GM23338 (cell line): Measurements from ENCODE around the gene LSP1. TPM values are rescaled to one million over a fixed set of nuclear protein-coding genes. Genes with fewer than 3 reads are reported as not detected.

Source experiments
- ATAC-seq: fragments of 200-7000 bp; cut with Tn5 transposase; 3 replicates; pipeline ENCODE4 v1.9.1; 2020
- DNase-seq: peaks from one replicate; pipeline ENCODE4 v3.0.0-alpha.2; 2015; ENCODE audit warnings: low spot score
- H2AFZ ChIP-seq: fragments of 200-600 bp; sonication (generic); 2 replicates; pipeline ENCODE4 v1.8.0; 2016; ENCODE audit warnings: antibody characterized with exemption, mild to moderate bottlenecking, moderate library complexity
- H3F3A ChIP-seq: fragments of 200-600 bp; sonication (generic); replicated peaks from 2 replicates; pipeline ENCODE4 v1.8.0; 2017; ENCODE audit warnings: antibody characterized with exemption, mixed run types, low read depth
- H3K27ac ChIP-seq: fragments of 200-600 bp; sonication (generic); 2 replicates; pipeline ENCODE4 v1.6.1; 2016; ENCODE audit warnings: low read depth
- H3K27me3 ChIP-seq: fragments of 200-600 bp; sonication (generic); 2 replicates; pipeline ENCODE4 v1.8.0; 2016; ENCODE audit warnings: mild to moderate bottlenecking, mixed run types, moderate library complexity; ENCODE audit not compliant: insufficient read depth
- H3K36me3 ChIP-seq: fragments of 200-600 bp; sonication (generic); 2 replicates; pipeline ENCODE4 v1.8.0; 2016; ENCODE audit warnings: mild to moderate bottlenecking; ENCODE audit not compliant: insufficient read depth
- H3K4me1 ChIP-seq: fragments of 200-600 bp; sonication (generic); 2 replicates; pipeline ENCODE4 v1.8.0; 2016; ENCODE audit warnings: mild to moderate bottlenecking, moderate library complexity; ENCODE audit not compliant: insufficient read depth
- H3K4me2 ChIP-seq: fragments of 200-600 bp; sonication (generic); 2 replicates; pipeline ENCODE4 v1.7.1; 2017; ENCODE audit warnings: mixed run types
- H3K4me3 ChIP-seq: fragments of 200-600 bp; sonication (generic); 2 replicates; pipeline ENCODE4 v1.6.1; 2016; ENCODE audit warnings: mixed run types
- H3K79me2 ChIP-seq: fragments of 200-600 bp; sonication (generic); replicated peaks from 2 replicates; pipeline ENCODE4 v1.8.0; 2017; ENCODE audit warnings: mild to moderate bottlenecking; ENCODE audit not compliant: insufficient read depth
- H3K9me2 ChIP-seq: fragments of 200-600 bp; sonication (generic); 2 replicates; pipeline ENCODE4 v1.8.0; 2017; ENCODE audit not compliant: insufficient read depth
- H4K20me1 ChIP-seq: fragments of 200-600 bp; sonication (generic); replicated peaks from 2 replicates; pipeline ENCODE4 v1.8.0; 2017; ENCODE audit warnings: mild to moderate bottlenecking; ENCODE audit not compliant: insufficient read depth
- H3K27ac Mint-ChIP-seq: 2 replicates; pipeline ENCODE4 v1.8.0; 2020; ENCODE audit warnings: inconsistent platforms, mild to moderate bottlenecking, moderate library complexity, mixed read lengths
- H3K27me3 Mint-ChIP-seq: 3 replicates; pipeline ENCODE4 v1.8.0; 2022; ENCODE audit warnings: low read depth, mild to moderate bottlenecking, moderate library complexity, mixed read lengths, inconsistent platforms; ENCODE audit not compliant: insufficient read depth, poor library complexity
- H3K36me3 Mint-ChIP-seq: 3 replicates; pipeline ENCODE4 v1.8.0; 2021; ENCODE audit warnings: low read depth, mild to moderate bottlenecking, inconsistent platforms, moderate library complexity, mixed read lengths
- H3K4me1 Mint-ChIP-seq: 3 replicates; pipeline ENCODE4 v1.8.0; 2020; ENCODE audit warnings: mild to moderate bottlenecking, inconsistent platforms, mixed read lengths
- H3K4me3 Mint-ChIP-seq: 3 replicates; pipeline ENCODE4 v1.8.0; 2021; ENCODE audit warnings: moderate library complexity, mild to moderate bottlenecking, inconsistent platforms, mixed read lengths
- H3K9me3 Mint-ChIP-seq: 3 replicates; pipeline ENCODE4 v1.8.0; 2020; ENCODE audit warnings: moderate library complexity, mild to moderate bottlenecking, inconsistent platforms, mixed read lengths
- CREB1 ChIP-seq: fragments of 250-450 bp; sonication (Bioruptor Pico); IDR thresholded peaks from 2 replicates; pipeline ENCODE4 v1.5.0; 2020; ENCODE audit warnings: low read depth, mild to moderate bottlenecking, moderate library complexity
- EZH2 ChIP-seq: fragments of 200-600 bp; sonication (generic); IDR thresholded peaks from one replicate; pipeline ENCODE4 v1.8.0; 2017; ENCODE audit warnings: antibody characterized with exemption, mild to moderate bottlenecking, low read depth; ENCODE audit not compliant: unreplicated experiment
- EZH2phosphoT487 ChIP-seq: fragments of 200-600 bp; sonication (generic); IDR thresholded peaks from one replicate; pipeline ENCODE4 v1.8.1; 2018; ENCODE audit warnings: antibody characterized with exemption; ENCODE audit not compliant: unreplicated experiment
- NANOG ChIP-seq: IDR thresholded peaks from 2 replicates; pipeline ENCODE4 v1.6.1; 2016; ENCODE audit warnings: antibody characterized with exemption, borderline replicate concordance
- POLR2AphosphoS5 ChIP-seq: IDR thresholded peaks from 2 replicates; pipeline ENCODE4 v1.6.1; 2016; ENCODE audit warnings: antibody characterized with exemption, low read depth
- STAT1 ChIP-seq: IDR thresholded peaks from one replicate; pipeline ENCODE4 v1.6.1; 2016; ENCODE audit warnings: antibody characterized with exemption; ENCODE audit not compliant: unreplicated experiment
- ZNF114 ChIP-seq: fragments of 250-450 bp; sonication (Bioruptor Pico); IDR thresholded peaks from 2 replicates; pipeline ENCODE4 v1.5.0; 2020; ENCODE audit warnings: mild to moderate bottlenecking, moderate library complexity
- ZNF331 ChIP-seq: fragments of 250-450 bp; sonication (Bioruptor Pico); IDR thresholded peaks from 2 replicates; pipeline ENCODE4 v1.5.0; 2020; ENCODE audit warnings: low read depth, mild to moderate bottlenecking, moderate library complexity
- polyA plus RNA-seq: library from polyadenylated mRNA; unstranded; fragments of >200 nt; fragmentation: Nextera tagmentation; extraction: Ambion mirVana; gene quantifications from 2 replicates; pipeline ENCODE4 v1.2.1, GENCODE V29; 2016
- total RNA-seq: library from RNA; depleted of rRNA; stranded (reverse); fragments of >200 nt; shearing (Covaris generic); gene quantifications from 2 replicates; pipeline ENCODE4 v1.2.3, GENCODE V29; 2014
- TF ChIP-seq, protein P1 (sequence below), 2 experiments: fragments of 200-600 bp in 1 of 2; sonication (generic) in 1 of 2; conservative IDR thresholded peaks; 2 replicates each; pipeline versions ENCODE4 v1.5.1 to v1.6.1; 2016 to 2017; ENCODE audit warnings: antibody characterized with exemption in 2 of 2, low read depth in 2 of 2, mild to moderate bottlenecking in 2 of 2, moderate library complexity in 1 of 2
- TF ChIP-seq, protein P2 (sequence below): IDR thresholded peaks from 2 replicates; pipeline ENCODE4 v1.6.1; 2016; ENCODE audit warnings: antibody characterized with exemption
- TF ChIP-seq, protein P3 (sequence below): IDR thresholded peaks from one replicate; pipeline ENCODE4 v1.6.1; 2018; ENCODE audit warnings: antibody characterized with exemption; ENCODE audit not compliant: unreplicated experiment

Gene LSP1
- total and polyA plus RNA-seq, 2 experiments from 2014 or later, result 0.84 TPM; not detected in 1

DNA sequence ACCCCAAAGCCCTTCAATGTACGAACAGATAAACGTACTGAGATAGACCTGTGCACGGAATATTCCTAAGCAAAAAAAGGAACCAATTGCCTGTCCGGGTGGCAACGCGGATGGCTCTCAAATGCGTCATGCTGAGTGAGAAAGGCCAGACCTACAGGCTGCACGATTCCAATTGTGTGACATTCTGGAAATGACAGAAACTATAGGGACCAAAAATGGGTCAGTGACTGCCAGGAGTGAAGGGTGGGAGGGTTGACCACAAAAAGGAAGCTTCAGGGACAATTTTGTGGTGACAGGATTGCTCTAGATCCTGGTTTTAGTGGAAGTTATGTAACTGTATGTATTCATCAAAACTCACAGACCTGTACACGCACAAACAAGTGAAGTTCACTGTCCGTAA, 42.1 kb upstream of the LSP1 start (continued):
- TF ChIP-seq EZH2 (no peak), NANOG (no peak), POLR2AphosphoS5 (no peak), STAT1 (no peak), ZNF114 (no peak), CREB1 (no peak), EZH2phosphoT487 (no peak), ZNF331 (CRISPR knock-in tag) (no peak)
- TF ChIP-seq, protein P1, sequence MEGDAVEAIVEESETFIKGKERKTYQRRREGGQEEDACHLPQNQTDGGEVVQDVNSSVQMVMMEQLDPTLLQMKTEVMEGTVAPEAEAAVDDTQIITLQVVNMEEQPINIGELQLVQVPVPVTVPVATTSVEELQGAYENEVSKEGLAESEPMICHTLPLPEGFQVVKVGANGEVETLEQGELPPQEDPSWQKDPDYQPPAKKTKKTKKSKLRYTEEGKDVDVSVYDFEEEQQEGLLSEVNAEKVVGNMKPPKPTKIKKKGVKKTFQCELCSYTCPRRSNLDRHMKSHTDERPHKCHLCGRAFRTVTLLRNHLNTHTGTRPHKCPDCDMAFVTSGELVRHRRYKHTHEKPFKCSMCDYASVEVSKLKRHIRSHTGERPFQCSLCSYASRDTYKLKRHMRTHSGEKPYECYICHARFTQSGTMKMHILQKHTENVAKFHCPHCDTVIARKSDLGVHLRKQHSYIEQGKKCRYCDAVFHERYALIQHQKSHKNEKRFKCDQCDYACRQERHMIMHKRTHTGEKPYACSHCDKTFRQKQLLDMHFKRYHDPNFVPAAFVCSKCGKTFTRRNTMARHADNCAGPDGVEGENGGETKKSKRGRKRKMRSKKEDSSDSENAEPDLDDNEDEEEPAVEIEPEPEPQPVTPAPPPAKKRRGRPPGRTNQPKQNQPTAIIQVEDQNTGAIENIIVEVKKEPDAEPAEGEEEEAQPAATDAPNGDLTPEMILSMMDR (conservative IDR thresholded peaks at IDR 0.05; ENCODE audit: low read depth in 2 of 2), result no peak
- TF ChIP-seq, protein P2, sequence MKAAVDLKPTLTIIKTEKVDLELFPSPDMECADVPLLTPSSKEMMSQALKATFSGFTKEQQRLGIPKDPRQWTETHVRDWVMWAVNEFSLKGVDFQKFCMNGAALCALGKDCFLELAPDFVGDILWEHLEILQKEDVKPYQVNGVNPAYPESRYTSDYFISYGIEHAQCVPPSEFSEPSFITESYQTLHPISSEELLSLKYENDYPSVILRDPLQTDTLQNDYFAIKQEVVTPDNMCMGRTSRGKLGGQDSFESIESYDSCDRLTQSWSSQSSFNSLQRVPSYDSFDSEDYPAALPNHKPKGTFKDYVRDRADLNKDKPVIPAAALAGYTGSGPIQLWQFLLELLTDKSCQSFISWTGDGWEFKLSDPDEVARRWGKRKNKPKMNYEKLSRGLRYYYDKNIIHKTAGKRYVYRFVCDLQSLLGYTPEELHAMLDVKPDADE, result no peak
- TF ChIP-seq, protein P3, sequence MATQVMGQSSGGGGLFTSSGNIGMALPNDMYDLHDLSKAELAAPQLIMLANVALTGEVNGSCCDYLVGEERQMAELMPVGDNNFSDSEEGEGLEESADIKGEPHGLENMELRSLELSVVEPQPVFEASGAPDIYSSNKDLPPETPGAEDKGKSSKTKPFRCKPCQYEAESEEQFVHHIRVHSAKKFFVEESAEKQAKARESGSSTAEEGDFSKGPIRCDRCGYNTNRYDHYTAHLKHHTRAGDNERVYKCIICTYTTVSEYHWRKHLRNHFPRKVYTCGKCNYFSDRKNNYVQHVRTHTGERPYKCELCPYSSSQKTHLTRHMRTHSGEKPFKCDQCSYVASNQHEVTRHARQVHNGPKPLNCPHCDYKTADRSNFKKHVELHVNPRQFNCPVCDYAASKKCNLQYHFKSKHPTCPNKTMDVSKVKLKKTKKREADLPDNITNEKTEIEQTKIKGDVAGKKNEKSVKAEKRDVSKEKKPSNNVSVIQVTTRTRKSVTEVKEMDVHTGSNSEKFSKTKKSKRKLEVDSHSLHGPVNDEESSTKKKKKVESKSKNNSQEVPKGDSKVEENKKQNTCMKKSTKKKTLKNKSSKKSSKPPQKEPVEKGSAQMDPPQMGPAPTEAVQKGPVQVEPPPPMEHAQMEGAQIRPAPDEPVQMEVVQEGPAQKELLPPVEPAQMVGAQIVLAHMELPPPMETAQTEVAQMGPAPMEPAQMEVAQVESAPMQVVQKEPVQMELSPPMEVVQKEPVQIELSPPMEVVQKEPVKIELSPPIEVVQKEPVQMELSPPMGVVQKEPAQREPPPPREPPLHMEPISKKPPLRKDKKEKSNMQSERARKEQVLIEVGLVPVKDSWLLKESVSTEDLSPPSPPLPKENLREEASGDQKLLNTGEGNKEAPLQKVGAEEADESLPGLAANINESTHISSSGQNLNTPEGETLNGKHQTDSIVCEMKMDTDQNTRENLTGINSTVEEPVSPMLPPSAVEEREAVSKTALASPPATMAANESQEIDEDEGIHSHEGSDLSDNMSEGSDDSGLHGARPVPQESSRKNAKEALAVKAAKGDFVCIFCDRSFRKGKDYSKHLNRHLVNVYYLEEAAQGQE, result no peak

DNA sequence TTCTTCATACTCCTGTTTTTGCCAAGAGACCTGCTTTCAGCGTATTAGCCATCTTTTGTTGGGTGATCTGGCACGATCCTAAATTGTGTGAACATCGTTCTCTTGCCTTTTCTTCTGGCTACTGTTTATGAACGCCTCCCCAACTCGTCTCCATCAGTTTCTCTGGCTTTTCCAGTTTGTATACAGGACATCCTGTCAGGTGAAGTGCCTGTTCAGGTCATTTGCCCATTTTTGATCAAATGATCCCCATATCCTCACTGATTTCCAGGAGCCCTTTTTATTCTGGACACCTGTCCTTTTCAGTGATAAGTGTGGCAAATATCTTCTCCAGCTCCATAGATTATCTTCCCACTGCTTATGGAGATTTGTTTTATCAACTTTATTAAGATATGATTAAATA, 40.6 kb upstream of the LSP1 start:
- Histone ChIP-seq H3K79me2 (no peaks in the 10 kb centered on the region), H3K27me3 (no peaks in the 10 kb centered on the region), H3K27ac (no peak overlapping the region), H3K4me3 (no peak overlapping the region), H3K4me2 (no peak overlapping the region), H3F3A (no peaks in the 10 kb centered on the region), H4K20me1 (no peaks in the 10 kb centered on the region), H2AFZ (no peak overlapping the region), H3K9me2 (no peaks in the 10 kb centered on the region), H3K36me3 (no peaks in the 10 kb centered on the region), H3K4me1 (no peaks in the 10 kb centered on the region)
- peaks cover 14% of the 10 kb centered on the region; the same call in 2 of the 3 replicates for H3K9me3 Mint-ChIP-seq
- TF ChIP-seq EZH2 (no peak), ZNF331 (CRISPR knock-in tag) (no peak), ZNF114 (no peak), STAT1 (no peak), CREB1 (no peak), EZH2phosphoT487 (no peak)
- TF ChIP-seq, protein P3, result no peak
- H3K4me3 Mint-ChIP-seq, result no peak overlapping the region
- no peaks in the 10 kb centered on the region for H3K36me3 Mint-ChIP-seq
- ATAC-seq (no peak), DNase-seq (no peak)
- H3K27ac Mint-ChIP-seq, result no peak overlapping the region
- peaks cover 4% of the 10 kb centered on the region for H3K27me3 Mint-ChIP-seq
- H3K4me1 Mint-ChIP-seq, result no peaks in the 10 kb centered on the region
